Activated CD4-positive, alpha-beta T cell treated with anti-CD3 and anti-CD28 coated beads, Interleukin-2, amount 50 U/mL, for 24 hours (primary cell): ENCODE data around the gene ASPHD1.
"Not testable (repeated sequence)": the region's sequence is repeated elsewhere in the genome, so short reads cannot be mapped to it uniquely, and the experiment has no call there.

Experiments used
- DNase-seq, 2 donors: peaks; one replicate each; pipeline ENCODE4 v3.0.0-alpha.2; 2020; ENCODE audit warnings: low read depth in 1 of 2, low spot score in 1 of 2

The ASPHD1 gene

DNA sequence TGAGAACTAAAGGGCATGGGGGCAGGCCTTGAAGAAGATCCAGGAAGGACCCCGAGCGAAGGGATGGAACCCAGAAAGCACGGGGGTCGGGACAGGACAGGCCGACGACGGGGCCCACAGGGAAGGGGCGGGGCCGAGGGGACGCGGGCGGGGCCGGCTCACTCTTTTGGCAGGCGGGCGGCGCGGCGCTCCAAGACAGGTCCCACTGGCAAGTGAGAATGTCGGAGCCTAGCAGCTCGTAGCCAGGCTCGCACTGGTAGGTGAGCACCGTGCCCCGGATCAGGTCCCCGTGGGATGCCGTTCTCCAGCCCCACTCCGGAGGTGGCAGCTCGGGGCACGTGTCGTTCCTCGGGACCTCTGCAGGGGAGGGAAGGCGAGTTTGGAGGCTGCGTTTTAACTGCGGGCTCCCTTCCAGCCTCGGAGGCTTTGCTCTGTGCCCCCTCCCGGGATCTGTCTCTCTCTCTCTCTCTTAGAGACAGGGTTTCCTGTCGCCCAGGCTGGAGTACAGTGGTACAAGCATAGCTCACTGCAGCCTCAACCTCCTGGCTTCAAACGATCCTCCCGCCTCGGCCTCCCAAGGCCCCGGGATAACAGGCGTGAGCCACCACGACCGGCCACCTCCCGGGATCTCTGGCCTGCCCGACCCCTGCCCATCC lies 23.6 kb upstream of the ASPHD1 start:
- DNase-seq, result peak in 1 of 2 donors; percentile 9

DNA sequence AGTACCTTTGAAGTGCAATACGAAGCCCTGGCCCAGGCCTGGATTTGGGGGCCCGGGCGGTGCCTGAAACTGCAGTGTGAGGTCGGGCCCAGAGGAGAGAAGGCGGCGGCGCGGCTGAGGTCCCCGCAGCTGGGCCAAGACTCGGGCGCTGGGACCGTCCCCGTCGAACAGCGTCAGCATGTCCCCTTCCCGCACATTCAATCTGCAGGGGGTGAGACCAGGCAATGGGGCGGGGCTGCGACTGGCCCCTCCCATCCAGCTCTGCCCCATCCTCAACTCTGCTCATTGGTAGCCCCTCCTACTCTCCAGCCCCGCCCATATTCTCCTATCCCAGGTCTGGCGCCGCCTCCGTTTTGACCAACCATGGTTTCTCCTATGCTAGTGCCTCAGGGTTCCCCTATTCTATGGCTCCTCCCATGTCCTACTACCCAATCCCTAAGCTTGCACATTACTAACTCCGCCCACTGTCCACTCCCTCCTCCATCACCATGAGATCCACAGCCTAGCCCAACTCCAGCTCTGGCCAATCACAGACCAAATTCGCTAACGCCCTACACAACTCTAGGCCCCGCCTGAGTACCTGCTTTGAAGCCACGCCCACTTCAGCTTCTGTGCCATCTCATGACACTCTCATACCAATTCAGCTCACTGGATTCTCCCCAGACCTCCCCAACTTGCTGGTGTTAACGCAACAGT lies 22.9 kb upstream of the ASPHD1 start:
- peak; percentile 16 to 18 for DNase-seq

DNA sequence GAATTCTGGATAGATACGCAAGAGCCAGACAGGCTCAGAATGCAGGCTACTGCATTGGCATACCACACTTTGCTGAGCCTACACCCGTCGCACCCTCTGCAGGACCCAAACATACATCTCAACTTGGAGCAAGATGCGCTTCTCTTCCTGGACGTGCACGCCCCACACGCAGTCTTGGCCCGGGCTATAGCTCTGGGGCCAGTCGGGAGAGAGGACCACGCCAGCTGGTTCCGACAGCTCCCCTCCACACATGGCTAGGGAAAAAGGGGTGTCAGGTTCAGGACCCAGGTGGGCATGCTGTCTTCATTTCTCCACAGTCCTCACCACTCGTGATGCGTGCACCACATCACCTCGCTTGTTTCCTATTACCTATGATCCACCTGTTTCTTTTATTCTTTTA lies 22.1 kb upstream of the ASPHD1 start:
- DNase-seq, result no peak

DNA sequence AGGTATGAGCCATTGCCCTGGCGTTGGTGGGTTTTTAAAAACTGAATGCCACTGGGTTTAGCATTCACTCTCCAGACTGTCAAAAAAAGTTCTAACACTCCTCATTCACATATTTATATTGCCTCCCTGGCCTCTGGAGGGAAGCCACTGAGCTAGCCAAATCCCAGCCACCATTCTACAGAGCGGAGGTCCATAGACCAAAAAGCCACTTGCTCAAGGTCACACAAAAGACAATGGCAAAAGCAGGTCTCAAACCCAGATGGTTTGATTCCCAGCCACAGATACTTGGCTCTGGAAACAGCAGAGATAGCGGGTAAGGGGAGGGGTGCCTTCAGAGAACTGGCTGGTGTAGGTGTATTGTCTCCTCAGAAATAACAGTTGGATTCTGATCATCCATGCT lies 19.2 kb upstream of the ASPHD1 start:
- no peak for DNase-seq

DNA sequence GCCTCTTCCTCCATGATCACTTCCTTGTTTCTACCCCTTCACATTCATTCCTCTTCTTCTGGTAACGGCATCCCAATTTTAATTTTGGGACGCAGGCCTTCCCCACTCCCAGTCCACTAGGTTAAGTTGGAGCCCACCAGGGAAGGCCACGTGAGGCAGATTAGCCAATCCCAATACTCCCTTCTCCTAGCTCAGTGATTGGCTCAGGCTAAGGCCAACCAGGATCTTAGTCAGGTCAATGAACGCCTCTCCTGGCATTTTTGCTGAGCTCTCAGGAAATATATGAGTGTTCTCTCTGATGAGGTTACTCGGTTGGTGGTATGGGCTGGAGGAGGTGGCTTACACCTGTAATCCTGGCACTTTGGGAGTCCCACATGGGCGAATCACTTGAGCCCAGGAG lies 16.3 kb upstream of the ASPHD1 start:
- DNase-seq, result no peak

DNA sequence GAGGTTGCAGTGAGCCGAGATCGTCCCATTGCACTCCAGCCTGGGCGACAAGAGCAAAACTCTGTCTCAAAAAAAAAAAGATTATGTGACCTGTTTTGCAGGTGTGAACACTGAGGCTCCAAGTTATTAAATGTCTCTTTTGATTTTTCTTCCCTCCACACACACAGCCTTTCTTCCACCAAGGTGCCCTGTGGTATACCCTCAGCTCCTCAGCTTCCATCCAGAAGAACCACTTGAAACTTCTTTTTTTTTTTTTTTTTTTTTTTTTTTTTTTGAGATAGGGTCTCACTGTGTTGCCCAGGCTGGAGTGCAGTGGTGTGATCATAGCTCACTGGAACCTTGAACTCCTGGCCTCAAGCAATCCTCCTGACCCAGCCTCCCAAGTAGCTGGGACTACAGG lies 10.9 kb upstream of the ASPHD1 start:
- DNase-seq, result not testable (repeated sequence)

DNA sequence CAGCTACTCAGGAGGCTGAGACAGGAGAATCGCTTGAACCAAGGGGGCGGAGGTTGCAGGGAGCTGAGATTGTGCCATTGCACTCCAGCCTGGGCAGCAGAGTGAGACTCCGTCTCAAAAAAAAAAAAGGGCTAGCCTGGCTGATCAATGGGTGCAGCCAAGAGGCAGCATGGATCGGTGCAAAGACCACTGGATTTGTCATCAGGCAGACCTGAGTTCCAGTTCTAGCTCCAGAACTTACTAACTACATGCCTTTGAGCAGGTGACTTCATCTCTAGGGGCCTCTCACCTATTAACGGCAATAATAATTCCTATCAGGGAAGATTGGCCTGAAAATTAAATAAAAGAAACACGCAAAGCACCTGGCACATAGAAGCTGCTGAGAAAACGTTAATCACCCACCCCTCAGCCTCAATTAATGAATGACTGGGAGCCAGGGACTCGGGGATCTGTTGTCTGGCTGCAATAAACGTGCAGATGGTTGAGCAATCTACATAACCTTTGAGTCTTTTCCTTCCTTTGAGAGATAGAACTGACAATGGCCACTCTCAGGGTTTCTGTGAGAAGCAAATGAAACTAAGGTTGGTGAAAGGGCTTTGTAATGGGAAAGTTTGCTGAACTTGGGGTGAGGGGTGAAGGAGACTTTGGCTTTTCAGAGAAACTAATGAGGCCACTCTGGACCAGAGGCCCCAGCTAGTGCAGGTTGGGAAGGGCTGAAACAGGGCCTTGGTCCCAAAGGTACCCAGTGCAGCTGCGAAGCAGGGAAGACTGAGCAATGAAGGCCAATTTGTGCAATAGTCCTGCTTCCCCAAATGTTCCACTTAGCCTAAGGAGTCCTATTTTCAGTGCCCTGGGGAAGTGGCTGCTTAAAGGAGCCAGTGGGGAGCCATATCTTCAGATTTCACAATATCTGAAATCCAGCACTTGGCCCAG lies 8.5 kb upstream of the ASPHD1 start:
- DNase-seq, result no peak

DNA sequence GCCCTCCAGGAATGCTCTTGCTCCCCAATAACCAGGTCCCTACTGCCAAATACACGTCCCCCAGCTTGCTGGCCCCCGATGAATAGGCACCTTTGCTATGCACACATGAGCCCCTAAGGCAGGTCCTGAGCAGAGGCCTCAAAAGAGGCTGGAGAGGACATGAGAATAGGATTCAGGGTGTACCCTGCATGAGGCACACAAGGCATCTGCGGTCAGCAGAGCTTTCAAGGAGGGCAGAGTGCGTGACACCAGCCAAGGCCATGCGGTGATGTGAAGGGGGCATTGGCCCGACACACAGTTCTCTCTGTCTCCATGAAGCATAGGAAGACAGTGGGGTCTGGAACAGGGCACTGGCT lies 7.9 kb upstream of the ASPHD1 start:
- DNase-seq, result no peak

DNA sequence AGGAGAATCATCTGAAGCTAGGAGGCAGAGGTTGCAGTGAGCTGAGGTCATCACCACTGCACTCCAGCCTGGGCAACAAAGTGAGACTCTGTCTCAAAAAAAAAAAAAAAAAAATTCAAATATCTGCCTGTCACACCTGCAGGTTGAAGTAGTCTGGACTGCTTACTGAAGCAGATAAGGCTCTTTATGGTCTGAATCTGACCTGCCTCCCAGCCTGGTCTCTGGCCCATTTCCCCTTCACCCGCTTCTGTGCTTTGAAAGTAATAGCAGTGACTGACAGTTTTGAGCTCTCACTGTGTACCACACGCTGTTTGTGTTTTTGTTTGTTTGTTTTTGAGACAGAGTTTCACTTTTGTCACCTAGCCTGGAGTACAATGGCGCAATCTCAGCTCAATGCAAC lies 6.7 kb upstream of the ASPHD1 start:
- no peak for DNase-seq

DNA sequence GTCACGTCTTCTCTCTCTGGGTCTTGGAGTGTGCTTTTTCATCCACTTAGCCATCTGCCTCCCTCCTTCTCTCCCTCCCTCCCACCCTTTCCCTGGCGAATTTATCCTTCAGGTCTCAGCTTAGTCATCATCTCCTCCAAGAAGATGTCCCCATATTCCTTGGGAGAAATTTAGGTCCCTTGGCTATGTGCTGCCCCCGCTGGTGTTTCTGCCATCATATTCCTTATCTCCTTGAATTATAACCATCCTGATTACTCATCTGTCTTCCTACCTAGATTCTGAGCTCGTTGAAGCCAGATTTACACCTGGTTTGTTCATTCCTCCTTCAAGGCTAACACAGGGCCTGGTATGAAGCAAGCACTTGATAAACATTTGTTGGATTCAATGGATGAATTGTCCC lies 5.9 kb upstream of the ASPHD1 start:
- DNase-seq, result no peak

DNA sequence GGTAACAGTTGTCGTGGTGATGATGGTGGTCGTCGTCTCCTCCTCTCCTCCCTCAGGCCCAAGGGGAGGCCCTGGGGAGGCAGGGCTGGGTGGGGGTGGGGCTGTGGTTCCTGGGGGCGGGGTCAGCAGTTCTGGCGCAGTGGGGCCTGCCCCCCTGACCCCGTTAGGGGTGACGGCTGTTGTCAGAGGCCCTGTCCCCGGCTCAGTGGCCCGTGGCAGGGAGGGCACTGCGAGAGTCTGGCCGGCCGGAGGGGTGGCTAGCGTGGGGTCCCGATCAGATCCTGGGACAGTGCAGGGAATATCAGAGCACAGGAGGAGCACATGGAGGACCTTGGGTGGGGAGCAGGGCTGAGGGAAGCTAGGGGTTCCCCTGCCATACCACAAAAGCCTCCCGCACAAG lies 3.4 kb upstream of the ASPHD1 start:
- no peak for DNase-seq

DNA sequence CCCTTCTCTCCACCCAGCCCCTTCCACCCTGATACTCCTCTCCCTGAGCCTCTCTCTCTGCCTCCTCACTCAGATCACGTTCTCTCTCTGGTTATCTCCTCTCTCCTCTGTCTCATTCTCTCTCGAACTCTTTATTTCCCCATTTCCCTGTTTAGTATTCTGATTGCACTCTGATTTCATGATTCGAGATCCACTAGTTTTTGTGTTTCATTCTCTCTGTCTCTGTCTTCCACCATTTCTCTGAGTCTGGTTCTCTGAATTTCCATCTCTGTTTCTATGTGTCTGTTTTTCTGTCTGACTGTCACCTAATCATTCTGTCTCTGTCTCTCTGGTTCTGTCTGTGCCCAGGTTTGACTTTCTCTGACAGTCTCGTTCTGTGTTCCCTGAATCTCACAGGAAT lies 3.0 kb upstream of the ASPHD1 start:
- no peak for DNase-seq

DNA sequence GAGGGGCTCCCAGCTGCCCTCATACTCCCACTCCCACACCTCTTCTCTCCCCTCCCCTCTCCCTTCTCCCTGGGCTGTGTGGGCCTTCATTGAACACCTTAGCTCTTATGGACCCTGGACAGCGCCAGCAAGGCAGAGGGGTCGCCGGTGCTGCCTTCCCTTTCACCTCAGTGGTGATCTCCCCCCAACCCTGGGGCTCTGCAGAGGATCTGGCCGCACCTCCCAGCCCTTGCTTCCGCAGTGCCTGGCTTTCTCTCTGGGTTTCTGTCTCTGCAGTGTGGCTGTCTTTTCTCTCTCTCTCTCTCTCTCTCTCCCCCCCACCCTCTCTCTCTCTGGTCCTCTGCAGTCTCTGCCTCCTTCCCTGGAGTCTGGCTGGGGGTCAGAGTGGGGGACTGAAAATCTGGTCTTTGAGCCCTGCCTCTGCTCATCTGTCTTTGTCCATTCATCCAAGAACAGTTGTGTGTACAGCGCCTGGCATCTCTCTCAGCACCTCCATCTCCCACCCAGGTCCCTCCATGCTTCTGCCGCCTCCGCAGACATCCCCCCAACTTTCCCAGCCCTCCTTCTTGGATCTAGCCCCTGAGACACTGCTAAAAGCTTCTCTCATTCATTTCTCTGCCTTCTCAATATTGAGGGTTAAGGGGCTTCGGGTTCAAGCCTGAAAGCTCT lies 2.0 kb upstream of the ASPHD1 start:
- DNase-seq, result no peak

DNA sequence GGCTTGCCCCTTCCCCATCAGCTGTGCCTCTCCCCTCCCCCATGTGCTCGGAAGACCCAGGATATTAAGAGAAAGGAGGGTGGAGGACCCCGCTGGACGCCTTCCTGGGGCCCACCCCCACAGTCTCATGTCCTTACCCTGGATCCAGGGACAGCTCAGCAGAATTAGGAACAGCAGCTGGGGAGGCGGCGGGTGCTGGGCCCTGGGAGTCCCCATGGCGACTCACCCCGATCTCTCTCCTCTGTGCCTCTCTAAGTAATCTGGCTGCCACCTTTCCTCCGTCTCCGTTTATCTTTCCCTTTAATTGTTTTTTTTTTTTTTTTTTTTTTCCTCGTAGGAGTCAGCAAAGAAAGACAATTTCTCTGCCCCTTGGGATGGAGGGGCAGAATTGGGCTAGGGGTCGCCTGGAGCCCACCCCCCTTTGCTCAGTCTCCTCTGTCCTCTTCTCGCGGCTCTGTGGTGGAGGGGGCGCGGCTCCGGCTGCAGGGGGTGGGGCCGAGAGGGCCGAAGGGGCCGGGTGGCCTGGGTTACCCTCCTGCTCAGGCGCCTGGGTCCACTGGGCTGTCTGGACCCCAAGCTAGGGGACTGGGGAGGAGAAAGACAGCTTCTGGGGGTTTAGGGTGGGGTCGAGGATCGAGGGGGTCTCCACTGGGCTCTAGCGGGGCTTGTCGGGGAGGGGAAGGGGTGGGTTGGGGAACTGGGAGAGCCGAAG lies 1.3 kb upstream of the ASPHD1 start:
- no peak for DNase-seq

DNA sequence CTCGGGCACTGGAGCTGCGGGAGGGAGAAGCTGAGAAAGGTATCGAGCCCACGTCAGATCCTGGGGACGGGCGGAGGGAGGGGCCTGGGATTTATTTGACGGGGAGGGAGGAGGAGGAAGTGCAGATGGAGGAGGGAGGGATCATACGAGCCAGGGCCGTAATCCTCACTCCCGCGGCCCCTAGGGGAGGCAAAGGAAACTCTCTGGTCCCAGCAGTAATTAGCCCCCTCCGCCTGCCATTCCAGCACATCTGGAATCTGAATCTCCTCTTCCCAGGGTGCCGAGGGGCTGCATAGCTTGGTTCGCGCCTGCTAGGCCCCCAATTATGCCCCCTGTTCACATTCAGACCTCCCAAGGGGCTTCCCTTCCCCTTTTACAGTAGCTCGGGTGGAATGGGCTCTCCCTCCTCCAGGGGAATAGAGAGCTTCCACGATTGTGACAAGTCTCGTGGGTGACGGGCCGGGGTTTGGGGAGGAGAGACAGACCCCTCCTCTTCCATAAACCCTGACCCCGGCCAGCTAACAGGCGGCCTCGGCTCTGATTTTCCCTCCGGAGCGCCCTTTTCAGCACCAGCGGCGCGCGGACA lies 679 bp upstream of the ASPHD1 start, which contains the start of gene SEZ6L2:
Gene SEZ6L2 (minus strand): TSS at position 35 of the 586 bp plus-strand sequence. CDS start 531 bp downstream, outside the sequence.
- peak in 1 of 2 donors; percentile 61 for DNase-seq

DNA sequence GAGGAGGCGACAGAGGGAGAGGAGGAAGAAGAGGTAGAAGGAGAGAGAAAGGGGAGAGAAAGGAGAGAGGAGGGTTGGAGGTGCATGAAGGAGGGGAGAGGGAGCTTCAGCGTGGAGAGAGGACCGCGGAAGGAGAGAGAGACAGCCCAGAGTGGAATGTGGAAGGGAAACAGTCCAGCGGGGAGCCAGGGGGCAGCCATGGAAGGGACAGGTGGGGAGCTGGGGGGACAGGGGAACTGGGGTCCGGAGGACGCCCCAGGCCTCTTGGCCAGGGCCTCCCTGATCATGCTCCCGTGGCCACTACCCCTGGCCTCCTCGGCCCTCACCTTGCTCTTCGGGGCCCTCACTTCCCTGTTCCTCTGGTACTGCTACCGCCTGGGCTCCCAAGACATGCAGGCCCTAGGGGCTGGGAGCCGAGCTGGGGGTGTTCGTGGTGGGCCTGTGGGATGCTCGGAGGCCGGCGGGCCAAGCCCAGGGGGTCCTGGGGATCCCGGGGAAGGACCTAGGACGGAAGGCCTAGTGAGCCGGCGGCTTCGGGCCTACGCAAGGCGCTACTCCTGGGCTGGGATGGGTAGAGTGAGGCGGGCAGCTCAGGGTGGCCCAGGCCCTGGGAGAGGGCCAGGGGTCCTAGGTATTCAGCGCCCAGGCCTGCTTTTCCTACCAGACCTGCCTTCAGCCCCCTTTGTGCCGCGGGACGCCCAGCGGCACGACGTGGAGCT lies 759 bp downstream of the ASPHD1 start:
- no peak for DNase-seq

DNA sequence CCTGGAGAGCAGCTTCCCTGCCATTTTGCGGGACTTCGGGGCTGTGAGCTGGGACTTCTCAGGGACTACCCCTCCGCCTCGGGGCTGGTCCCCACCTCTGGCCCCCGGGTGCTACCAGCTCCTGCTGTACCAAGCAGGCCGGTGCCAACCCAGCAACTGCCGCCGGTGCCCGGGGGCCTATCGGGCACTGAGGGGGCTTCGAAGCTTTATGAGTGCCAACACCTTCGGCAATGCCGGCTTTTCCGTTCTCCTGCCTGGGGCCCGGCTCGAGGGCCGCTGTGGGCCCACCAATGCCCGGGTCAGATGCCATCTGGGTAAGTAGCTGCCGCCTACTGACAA lies 1.3 kb downstream of the ASPHD1 start:
- DNase-seq, result no peak

DNA sequence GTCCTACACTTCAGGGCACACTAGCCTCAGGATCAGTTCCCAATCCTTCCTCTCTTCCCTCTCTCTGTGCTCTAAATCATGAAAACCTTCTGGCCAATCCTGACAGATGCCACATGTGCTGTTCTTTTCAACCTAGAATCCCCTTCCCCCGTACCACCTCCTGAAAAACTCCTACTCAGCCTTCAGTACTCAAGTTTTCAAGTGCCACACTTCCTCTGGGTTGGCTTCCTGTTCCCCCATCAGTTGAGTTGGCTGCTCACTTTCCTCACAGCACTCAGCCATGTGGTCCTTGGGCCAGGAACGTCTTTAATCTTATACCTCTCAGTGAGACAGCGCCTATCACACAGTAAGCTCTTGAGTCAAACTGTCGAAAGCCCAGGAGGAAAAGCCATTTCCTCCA lies 3.3 kb downstream of the ASPHD1 start:
- no peak for DNase-seq

DNA sequence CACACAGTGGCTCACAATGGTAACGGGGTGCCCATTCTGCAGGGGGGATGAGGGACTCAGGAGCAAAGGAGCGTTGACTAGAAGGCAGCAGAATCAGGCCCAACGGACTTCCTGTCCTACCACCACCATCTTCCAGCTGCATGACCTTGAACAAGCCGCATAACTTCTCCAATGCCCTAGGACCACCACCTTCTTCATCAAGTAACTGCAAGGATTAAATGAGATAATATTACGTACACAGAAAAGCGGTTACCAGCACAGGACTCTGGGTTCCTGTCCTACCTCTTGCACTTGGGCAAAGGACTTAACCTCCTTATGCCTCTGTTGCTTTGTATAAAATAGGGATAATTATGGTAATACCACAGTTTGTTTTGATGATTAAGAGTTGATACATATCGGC lies 4.7 kb downstream of the ASPHD1 start:
- no peak for DNase-seq

DNA sequence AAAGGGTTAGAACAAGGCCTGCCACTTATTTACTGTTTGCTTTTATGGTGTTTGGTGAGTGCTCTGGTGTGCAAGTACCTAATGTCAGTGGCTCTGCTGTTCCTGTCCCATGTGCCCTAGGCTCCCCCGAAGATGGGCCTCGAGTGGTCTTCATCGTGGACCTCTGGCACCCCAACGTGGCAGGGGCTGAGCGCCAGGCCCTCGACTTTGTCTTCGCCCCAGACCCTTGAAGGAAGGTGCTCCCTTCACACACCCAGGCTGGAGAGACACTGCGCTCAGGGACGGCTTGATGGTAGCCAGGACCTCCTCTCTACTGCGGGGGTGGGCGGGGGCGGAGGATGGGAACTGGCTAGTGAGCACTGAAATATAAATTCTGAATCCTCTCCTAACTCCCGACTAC lies 5.4 kb downstream of the ASPHD1 start:
- DNase-seq, result no peak
